Ovary (tissue), 3 donors: ENCODE results near the gene CSNK1G2.

Source experiments
- CTCF ChIP-seq, 3 donors: fragments of 450-650 bp in 2 of 3; fragments of 200-600 bp in 1 of 3; IDR thresholded peaks; one replicate each; pipeline versions ENCODE4 v1.5.1 to v1.8.0; 2016 to 2022; ENCODE audit warnings: antibody characterized with exemption in 3 of 3, mild to moderate bottlenecking in 1 of 3
- EP300 ChIP-seq: sonication (generic); formaldehyde crosslinking; IDR thresholded peaks from one replicate; pipeline ENCODE4 v1.6.1; 2017; ENCODE audit warnings: antibody characterized with exemption
- donor health status: DM: no; HTN: no; CAD: no.

- no peak for TF ChIP-seq EP300
- TF ChIP-seq CTCF (IDR thresholded peaks at IDR 0.05): no peak
Observed at GRCh38 chr19:1942078-1942933, 1.3 kb downstream of the CSNK1G2 start.
